ENCODE measurements around the gene MYO5A. TPM values are rescaled to one million over a fixed set of nuclear protein-coding genes. Genes with fewer than 3 reads are reported as not detected.
A peak's percentile ranks its signal among the peaks of the same experiment; 100 is the strongest.

Gene MYO5A
- total RNA-seq, 1 experiment from 2014 or later: 14.5 TPM

DNA sequence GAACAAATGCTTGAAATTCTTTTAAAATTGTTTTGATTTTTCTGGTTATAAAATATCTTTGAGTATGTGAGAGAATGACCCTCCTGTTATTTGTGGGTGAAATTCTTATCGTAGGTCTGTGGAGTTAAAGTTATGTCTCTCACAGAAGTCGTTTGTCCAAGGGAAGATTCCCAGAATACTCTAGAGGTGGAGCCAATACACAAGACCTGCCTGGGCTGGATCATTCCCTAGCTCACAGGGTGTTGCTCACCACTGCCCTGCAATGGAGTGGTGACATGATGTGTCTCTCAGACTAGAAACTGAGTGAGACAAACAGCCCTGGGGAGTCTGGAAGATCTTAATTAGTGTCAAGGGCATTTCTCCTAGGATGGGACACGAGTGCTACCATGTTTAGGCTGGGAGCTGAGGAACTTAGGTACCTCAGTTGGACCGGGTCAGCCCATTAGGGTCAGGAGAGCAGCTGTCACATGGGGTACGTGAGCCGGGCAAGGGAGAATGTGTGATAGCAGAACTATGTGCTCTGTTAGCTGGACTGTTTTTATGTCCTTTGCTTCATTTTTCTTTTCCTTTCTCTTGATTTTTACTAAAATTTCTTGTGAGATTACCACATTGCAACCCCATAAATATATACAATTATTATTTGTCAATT is 179.5 kb downstream of the MYO5A start:
- Histone ChIP-seq H3K36me3 (no peaks in the 10 kb centered on the region), H3K4me3 (no peak overlapping the region)
- DNase-seq: no peak

DNA sequence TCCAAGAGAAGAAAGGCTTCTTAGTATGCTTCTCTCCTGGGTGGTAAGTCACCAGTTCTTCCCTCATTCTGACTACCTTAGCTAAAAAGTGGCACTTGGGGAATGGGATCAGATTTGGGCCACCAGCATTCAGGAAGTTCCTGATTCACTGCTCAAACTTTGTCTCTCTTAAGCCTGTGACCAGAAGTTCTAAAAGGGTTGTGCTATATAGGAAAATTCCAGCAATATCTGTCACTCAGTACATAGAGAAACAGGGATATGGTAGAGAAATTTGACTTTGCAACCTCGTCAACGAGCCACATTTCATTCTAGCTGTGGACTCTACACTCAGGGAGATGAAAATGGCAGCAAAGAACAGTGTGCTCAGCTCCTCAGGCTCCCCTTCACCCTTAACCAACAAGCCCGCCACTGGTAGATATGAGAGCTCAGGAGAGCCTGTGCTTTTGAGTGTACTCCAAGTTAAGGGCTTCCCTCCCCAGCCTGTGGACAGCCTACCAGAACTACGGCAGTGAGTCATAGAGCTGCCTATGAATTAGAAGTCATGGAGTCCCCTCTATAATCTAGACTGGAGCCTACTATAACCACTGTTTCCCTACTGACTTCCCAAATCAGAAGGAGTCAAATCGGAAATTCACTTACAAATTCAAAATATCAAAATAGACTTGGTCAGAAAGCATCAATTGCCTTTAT is 180.5 kb downstream of the MYO5A start:
- no peak for DNase-seq
- no peaks in the 10 kb centered on the region for H3K9me3 ChIP-seq
- H3K36me3 ChIP-seq: no peaks in the 10 kb centered on the region
- H3K4me3 ChIP-seq: no peak overlapping the region
- H3K27me3 ChIP-seq: no peaks in the 10 kb centered on the region

More for the DNA sequence above, 179.5 kb downstream of the MYO5A start:
- no peaks in the 10 kb centered on the region for H3K27me3 ChIP-seq
- no peaks in the 10 kb centered on the region for H3K9me3 ChIP-seq

DNA sequence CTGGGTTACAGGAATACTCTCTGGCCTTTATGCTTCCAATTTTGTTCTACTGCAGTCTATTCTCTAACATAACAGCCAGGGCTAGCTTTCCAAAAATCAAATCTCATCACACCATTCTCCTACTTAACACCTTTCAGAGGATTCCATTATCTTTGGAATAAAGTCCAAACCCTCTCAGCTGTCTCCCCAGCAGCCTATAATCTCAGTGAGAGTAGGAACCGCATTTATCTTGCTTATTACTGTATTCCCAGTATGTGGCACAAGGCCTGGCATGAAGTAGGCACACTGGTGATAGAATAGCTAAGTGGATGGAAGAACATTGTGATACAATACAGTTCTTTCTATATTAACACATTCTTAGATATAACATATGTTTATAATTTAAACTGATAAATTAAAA is 184.1 kb downstream of the MYO5A start:
- no peak for DNase-seq
- no peaks in the 10 kb centered on the region for H3K27me3 ChIP-seq
- H3K4me3 ChIP-seq: no peak overlapping the region
- no peaks in the 10 kb centered on the region for H3K9me3 ChIP-seq
- no peaks in the 10 kb centered on the region for H3K36me3 ChIP-seq

DNA sequence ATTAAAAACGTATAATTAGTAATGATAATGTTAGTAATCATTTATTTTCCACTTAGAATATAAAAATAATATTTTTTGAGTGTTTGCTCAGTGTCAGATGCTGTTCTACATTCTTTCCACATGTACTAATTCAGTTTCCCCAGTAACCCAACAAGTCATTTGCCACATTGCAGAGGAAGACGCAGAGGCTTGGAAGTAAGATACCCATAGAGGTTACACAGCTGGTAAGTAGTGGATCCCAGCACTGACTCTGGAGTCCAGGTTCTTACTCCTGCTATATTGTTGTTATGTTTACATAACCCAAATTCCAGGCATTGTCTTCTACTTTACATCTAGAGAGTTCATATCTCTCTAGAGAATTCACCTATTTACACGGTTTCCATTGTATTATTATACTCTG is 184.8 kb downstream of the MYO5A start:
- no peaks in the 10 kb centered on the region for H3K27me3 ChIP-seq
- no peak overlapping the region for H3K4me3 ChIP-seq
- no peak for DNase-seq
- no peaks in the 10 kb centered on the region for H3K36me3 ChIP-seq
- H3K9me3 ChIP-seq: no peaks in the 10 kb centered on the region

DNA sequence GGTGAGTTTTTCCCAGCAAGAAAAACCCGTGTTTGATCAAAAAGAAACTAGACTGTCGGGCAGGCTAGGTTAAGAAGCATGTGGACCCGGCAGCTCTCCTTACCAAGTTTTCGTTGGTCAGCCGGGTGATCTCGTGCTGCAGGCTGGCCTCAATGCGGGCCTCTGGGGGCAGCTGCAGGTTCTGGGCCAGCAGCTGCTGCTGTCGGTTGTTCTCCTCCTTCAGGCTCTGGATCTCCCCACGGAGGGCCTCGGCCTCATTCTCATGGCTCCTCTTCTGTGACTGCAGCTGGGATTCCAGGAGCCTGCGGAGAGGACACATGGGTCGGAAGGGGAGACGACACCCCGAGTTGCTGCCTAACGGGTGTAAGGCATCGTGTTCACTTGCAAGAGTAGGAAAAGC is 188.6 kb downstream of the MYO5A start:
- no peaks in the 10 kb centered on the region for H3K9me3 ChIP-seq
- H3K4me3 ChIP-seq: no peak overlapping the region
- no peak for DNase-seq
- no peaks in the 10 kb centered on the region for H3K36me3 ChIP-seq
- H3K27me3 ChIP-seq: no peaks in the 10 kb centered on the region

DNA sequence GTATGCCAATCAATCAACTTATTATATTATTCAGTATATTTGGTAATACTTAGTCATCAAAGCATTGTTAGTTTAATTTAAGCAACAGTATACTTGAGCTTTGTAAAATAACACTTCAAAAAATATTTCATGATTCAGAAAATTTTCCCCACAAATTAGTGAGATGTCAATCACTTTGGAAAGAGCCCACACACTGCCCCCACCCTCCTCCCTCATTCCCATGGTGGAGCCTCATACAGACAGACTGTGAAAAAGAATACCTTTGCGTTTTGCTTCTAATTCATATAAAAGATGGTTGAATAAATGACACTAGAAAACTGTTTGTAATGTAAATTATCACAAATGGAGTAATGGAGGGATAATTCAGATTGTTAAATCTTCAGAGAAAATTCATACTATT is 189.8 kb downstream of the MYO5A start:
- no peak overlapping the region for H3K4me3 ChIP-seq
- no peaks in the 10 kb centered on the region for H3K36me3 ChIP-seq
- H3K9me3 ChIP-seq: no peaks in the 10 kb centered on the region
- no peak for DNase-seq
- H3K27me3 ChIP-seq: no peaks in the 10 kb centered on the region

DNA sequence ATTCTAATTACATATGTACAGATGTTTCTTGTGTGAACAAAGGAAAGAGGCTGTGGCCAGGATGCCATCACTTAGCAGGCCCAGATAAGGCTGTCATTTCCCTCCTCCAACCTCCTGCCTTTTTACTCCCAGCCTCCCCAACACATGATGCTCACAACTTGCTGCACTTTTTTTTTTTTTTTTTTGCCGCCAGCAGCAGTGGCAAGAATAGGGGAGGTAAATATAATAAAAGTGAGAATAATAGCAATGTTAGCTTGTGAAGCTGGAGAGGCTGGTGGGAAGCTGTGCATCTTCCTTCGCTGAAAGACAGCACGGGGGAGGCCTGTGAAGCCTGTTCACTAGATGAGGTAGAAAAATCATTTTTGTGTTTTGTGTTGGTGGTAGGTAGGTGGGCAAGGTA is 190.6 kb downstream of the MYO5A start:
- H3K36me3 ChIP-seq: no peaks in the 10 kb centered on the region
- H3K27me3 ChIP-seq: no peaks in the 10 kb centered on the region
- no peak overlapping the region for H3K4me3 ChIP-seq
- DNase-seq: no peak
- no peaks in the 10 kb centered on the region for H3K9me3 ChIP-seq

DNA sequence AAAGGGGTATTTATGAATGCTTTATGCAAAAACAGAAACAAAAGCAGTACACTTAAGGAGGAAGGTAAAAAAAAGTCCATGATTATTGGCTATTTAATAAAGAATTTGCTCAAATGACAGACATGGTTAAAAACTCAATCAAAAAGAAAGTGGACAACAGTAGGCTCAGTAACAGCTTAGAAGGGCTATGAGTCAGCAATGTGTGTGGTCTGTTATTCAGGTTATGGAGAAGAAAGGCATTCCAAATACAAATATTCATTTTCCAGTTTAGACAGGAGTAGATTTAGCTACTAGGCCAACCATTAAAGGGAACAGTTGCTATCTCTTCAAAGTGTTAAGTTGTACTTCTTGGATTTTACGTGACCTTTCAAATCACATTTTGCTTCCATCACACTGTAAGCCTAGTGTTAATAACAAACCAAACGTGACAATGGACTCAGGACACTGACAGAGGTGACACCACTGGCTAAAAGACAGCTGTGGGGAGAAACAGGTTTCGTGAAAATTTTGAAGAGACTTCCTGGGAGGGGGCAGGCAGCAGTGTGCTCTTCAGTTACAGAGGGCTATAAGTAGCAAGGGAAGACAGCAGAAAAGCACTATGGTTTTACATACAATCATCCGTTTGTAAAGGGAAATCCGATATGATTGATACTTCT is 191.4 kb downstream of the MYO5A start:
- no peaks in the 10 kb centered on the region for H3K27me3 ChIP-seq
- H3K4me3 ChIP-seq: no peak overlapping the region
- H3K9me3 ChIP-seq: no peaks in the 10 kb centered on the region
- no peak for DNase-seq
- no peaks in the 10 kb centered on the region for H3K36me3 ChIP-seq

DNA sequence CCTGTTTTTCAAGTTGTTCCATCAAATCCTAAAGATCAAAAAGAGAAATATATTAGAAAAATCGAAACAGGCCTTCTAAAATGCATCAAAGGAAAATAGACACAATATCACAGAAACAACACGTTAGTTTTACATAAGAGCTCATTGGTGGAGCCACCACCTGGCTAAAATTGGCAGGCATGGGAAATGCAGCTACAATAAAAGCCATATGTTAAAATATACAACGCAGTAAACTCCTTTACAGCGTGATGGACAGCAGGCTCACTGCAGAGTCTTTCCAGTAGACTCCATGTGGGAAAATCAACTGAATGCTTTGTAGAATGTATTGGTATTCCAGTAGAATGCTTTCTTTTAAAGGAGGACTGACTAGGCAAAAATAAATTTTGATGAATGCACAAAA is 192.2 kb downstream of the MYO5A start:
- no peaks in the 10 kb centered on the region for H3K27me3 ChIP-seq
- no peak for DNase-seq
- H3K36me3 ChIP-seq: no peaks in the 10 kb centered on the region
- no peak overlapping the region for H3K4me3 ChIP-seq
- H3K9me3 ChIP-seq: no peaks in the 10 kb centered on the region

DNA sequence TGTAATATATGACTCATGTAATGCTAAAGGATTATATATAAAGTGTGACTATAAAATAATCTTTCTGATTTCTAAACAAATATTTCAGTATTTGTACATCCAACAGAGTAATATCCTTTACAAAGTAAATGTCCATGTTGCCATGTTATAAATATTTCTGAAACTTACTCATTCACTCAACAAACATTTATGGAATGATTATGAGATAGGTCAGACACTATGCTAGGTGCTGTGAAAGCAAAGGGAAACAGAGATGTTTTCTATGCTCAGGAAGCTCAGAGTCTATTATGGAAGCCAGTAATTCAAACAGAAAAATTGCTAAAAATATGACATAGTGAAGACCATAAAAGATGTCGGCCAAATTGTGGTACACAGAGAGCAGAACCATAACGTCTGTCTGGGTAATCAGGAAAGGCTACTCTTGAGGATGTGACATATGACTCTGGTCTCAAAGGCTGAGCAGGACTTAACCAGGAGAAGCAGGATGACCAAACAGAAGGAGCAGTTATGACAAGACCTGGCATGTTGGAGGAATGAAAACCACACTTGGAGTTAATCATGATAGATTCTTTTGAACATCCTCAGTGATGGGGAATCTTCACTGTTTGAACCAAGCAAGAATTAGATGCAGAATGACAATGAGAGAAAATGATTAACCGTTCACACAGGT is 194.1 kb downstream of the MYO5A start:
- no peak overlapping the region for H3K4me3 ChIP-seq
- H3K27me3 ChIP-seq: no peaks in the 10 kb centered on the region
- DNase-seq: no peak
- H3K36me3 ChIP-seq: no peaks in the 10 kb centered on the region
- no peaks in the 10 kb centered on the region for H3K9me3 ChIP-seq

DNA sequence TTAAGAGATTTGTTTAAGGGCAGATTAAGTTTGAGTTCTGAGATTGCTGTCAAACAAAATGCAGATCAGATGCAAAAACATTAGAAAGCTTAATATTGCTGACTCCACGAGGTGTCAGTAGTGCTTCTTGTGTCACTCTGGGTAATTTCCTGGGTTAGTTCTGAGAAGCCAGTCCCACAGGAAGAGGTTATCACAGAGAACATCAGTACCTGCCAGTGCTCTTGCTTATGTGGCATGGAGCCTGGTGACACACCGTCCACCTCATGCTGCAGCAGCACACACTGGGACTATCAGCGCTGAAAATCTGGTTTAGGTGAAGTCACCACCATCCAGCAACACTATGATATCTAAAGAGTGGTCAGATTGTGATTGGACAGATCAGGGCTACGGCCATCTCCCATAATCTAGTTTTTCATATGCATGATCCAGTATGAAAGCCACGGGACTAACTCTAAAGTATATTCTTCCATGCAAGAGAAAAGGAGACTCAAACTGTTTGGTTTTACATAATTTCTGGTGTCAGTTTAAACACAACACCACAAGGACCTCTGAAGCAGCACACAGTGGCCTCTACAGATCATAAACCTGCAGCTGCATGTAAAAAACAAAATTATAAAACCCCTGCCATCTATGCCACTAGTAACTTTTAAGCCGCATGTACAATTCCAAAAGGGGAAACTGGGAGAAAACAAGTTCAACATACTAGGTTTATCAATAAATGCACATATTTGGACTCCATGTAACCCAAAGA is 197.0 kb downstream of the MYO5A start:
- DNase-seq: peak; percentile 19
- no peaks in the 10 kb centered on the region for H3K27me3 ChIP-seq
- H3K9me3 ChIP-seq: no peaks in the 10 kb centered on the region
- H3K4me3 ChIP-seq: no peak overlapping the region
- H3K36me3 ChIP-seq: no peaks in the 10 kb centered on the region

DNA sequence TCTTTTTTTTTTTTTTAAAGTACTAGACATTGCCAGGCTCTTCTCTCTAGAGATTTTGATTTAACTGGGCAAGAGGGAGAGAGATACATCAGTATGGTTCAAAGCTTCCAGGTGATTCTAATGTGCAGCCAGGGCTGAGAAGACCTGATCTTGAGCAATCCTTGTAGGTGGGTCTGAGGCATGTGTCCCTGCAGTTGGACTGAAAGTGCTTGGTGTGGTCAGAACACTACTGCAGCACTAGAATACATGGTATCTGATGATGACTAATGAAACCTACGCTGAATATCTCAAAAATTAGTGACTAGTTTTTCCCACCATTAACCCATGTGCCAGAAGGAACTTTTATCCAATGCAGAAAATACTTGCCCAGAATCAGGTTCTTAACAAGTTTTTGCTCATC is 198.7 kb downstream of the MYO5A start:
- DNase-seq: no peak
- H3K4me3 ChIP-seq: no peak overlapping the region
- no peaks in the 10 kb centered on the region for H3K27me3 ChIP-seq
- no peaks in the 10 kb centered on the region for H3K9me3 ChIP-seq
- no peaks in the 10 kb centered on the region for H3K36me3 ChIP-seq

DNA sequence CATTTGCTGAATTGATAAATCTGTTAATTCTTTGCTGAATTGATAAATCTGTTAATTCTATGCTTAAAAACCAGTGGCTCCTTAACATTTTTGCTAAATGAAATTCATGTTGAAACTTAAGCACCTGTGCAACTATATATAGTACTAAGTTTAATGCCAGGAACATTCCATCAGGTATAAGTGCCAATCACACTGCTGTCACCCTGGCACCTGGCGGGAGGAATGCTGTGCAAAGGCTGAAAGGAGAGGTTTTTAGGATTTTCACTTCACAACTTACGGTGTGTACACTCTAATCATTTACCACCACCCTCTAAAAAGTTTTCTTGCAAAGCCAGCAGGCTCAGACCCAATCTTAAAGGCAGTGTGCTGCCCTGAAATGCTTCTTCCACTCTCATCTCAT is 199.5 kb downstream of the MYO5A start:
- Histone ChIP-seq H3K36me3 (no peaks in the 10 kb centered on the region), H3K4me3 (no peak overlapping the region), H3K9me3 (no peaks in the 10 kb centered on the region), H3K27me3 (no peaks in the 10 kb centered on the region)
- no peak for DNase-seq

DNA sequence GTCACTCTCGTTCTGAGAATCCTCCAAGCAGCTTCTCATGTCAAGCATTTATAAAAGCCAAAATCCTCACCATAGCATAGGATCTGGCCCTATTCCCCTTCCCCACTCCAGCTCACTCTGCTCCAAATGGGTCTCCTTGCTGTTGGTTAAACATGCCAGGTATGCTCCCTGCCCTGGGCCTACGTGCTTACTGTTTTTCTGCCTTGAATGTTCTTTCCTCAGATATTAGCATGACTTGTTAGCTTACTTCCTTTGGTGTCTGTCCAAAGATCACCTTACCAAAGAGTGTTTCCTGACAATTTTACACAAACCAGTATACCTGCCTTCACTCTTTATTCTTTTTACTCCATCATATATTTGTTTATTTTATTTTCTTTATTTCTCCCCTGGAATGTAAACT is 200.0 kb downstream of the MYO5A start:
- no peaks in the 10 kb centered on the region for H3K27me3 ChIP-seq
- DNase-seq: no peak
- H3K36me3 ChIP-seq: no peaks in the 10 kb centered on the region
- H3K4me3 ChIP-seq: no peak overlapping the region
- H3K9me3 ChIP-seq: no peaks in the 10 kb centered on the region

DNA sequence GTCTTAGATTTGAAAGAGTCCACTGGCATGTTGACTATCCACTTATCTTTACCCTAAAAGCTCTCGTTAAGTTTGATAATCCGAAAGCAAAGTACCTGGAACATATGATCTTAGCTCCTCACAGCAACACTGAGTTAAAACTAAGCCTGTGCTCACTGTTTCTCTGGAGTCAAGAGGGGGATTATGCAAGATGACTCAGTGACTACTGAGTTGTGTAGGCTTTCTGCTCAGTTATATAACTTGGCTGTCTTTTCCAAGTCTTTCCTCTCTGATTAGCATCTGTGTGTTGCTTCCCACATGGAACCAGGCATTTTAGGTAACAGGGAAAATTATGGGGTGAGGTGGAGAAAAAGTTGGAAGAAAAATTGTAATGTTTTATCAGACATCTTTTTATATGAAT is 201.9 kb downstream of the MYO5A start:
- no peaks in the 10 kb centered on the region for H3K9me3 ChIP-seq
- DNase-seq: no peak
- H3K36me3 ChIP-seq: no peaks in the 10 kb centered on the region
- H3K27me3 ChIP-seq: no peaks in the 10 kb centered on the region
- H3K4me3 ChIP-seq: no peak overlapping the region

DNA sequence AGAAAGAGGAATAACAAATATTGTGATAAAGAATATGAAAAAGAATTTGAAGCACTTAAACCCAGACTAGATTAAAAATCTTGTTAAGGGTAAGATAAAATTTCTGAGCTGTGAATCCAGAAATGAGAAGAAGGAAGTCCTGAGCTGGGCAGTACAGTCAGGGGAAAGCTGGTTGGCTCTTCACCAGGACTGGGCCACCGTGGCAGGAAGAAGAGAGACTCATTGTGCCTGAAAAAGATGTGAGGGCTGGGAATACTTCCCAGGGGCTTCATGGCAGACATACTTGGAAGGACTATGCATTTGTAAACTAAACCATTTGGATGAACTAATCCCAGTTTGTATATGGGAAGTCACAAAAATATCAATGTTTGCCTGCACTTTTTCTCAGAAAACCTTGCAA is 204.6 kb downstream of the MYO5A start:
- Histone ChIP-seq H3K27me3 (no peaks in the 10 kb centered on the region), H3K9me3 (no peaks in the 10 kb centered on the region), H3K4me3 (no peak overlapping the region), H3K36me3 (no peaks in the 10 kb centered on the region)
- DNase-seq: no peak
